ENCODE results near the gene GATA5. TPM values are rescaled to one million over a fixed set of nuclear protein-coding genes. Genes with fewer than 3 reads are reported as not detected.

Gene GATA5
- total and polyA plus RNA-seq, 8 donors = 3.1 to 16.4 (median 9.3) TPM; not detected in 1

- Histone ChIP-seq H3K27me3 (peaks cover 0 to 100% (median 45%) of the 10 kb centered on the region in 3 donors), H3K27ac (peak overlapping the region; percentile 18 to 67 (median 49)), H3K4me1 (peaks cover 43 to 84% (median 73%) of the 10 kb centered on the region in 4 donors), H3K9me3 (no peaks in the 10 kb centered on the region), H3K36me3 (no peaks in the 10 kb centered on the region), H3K4me3 (peak overlapping the region in 2 of 4 donors; percentile 6 to 13)
- DNase-seq = peak; percentile 69 to 81
- TF ChIP-seq POLR2A (IDR thresholded peaks at IDR 0.05) (no peak), EP300 (IDR thresholded peaks at IDR 0.05) (no peak), POLR2AphosphoS5 (IDR thresholded peaks at IDR 0.05) (peak in 2 of 3 donors; percentile 8 to 64)
- intact Hi-C loops (cut with DNase I; ENCODE audit: low total_unique reads) = no loop called here
- 16 to 36% (median 20%) methylated on average over 16 to 25 of the region's 25 CpGs for WGBS, 5 donors
Measured at GRCh38 chr20:62482146-62482809, 6.5 kb upstream of the GATA5 start.

- peaks cover 0 to 98% (median 45%) of the 10 kb centered on the region in 3 donors for H3K27me3 ChIP-seq
- H3K4me3 ChIP-seq = peak overlapping the region in 2 of 4 donors; percentile 6 to 13
- H3K4me1 ChIP-seq = peaks cover 39 to 81% (median 68%) of the 10 kb centered on the region in 4 donors
- peak overlapping the region; percentile 18 to 67 (median 49) for H3K27ac ChIP-seq
- H3K9me3 ChIP-seq = no peaks in the 10 kb centered on the region
- 22 to 32% (median 27%) methylated on average over 21 to 29 of the region's 29 CpGs for WGBS, 5 donors
- no peak for TF ChIP-seq CTCF (IDR thresholded peaks at IDR 0.05)
- no peak for TF ChIP-seq POLR2AphosphoS5 (IDR thresholded peaks at IDR 0.05)
- TF ChIP-seq POLR2A (IDR thresholded peaks at IDR 0.05) = no peak
- TF ChIP-seq EP300 (IDR thresholded peaks at IDR 0.05) = no peak
- intact Hi-C loops (cut with DNase I; ENCODE audit: low total_unique reads) = no loop called here
- DNase-seq = peak; percentile 71 to 76
- no peaks in the 10 kb centered on the region for H3K36me3 ChIP-seq
Measured at GRCh38 chr20:62481425-62482145, 5.8 kb upstream of the GATA5 start.

DNA sequence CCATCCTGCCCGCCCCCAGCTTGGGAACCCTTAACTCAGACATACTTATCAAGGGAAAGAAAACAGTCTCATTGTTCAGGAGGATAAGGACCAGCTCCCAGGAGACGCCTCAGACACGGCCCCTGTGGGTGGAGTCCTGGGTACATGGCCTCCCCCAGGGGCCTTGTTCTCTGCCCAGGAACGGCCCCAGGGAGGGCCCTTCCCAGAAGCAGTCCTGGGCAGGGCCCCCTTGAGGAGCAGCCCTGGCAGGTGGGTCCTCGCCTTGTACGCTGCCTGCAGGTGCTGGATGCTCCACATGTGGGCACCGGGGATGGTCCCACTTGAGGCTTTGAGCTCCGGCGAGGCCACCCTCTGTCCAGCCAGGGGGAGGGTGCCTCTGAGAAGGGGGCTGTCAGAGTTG is 4.5 kb upstream of the GATA5 start:
- peak in 1 of 2 donors; percentile 79 for DNase-seq
- H3K36me3 ChIP-seq = no peaks in the 10 kb centered on the region
- TF ChIP-seq CTCF (IDR thresholded peaks at IDR 0.05) (no peak), POLR2A (IDR thresholded peaks at IDR 0.05) (no peak), POLR2AphosphoS5 (IDR thresholded peaks at IDR 0.05) (peak in 1 of 3 donors; percentile 7), EP300 (IDR thresholded peaks at IDR 0.05) (no peak)
- 46 to 64% (median 47%) methylated on average over 6 to 9 of the region's 9 CpGs for WGBS, 5 donors
- intact Hi-C loops (cut with DNase I; ENCODE audit: low total_unique reads) = no loop called here
- H3K4me1 ChIP-seq = peaks cover 38 to 81% (median 67%) of the 10 kb centered on the region in 4 donors
- peak overlapping the region in 1 of 5 donors; percentile 67 for H3K27ac ChIP-seq
- H3K9me3 ChIP-seq = no peaks in the 10 kb centered on the region
- H3K27me3 ChIP-seq = peaks cover 5 to 98% (median 52%) of the 10 kb centered on the region in 3 donors
- H3K4me3 ChIP-seq = no peak overlapping the region

GRCh38 chr20:62479656-62480055 is 3.9 kb upstream of the GATA5 start:
- TF ChIP-seq POLR2AphosphoS5 (IDR thresholded peaks at IDR 0.05) (no peak), POLR2A (IDR thresholded peaks at IDR 0.05) (no peak), CTCF (IDR thresholded peaks at IDR 0.05) (no peak), EP300 (IDR thresholded peaks at IDR 0.05) (no peak)
- Histone ChIP-seq H3K36me3 (no peaks in the 10 kb centered on the region), H3K27me3 (peaks cover 12 to 98% (median 54%) of the 10 kb centered on the region in 3 donors), H3K9me3 (no peaks in the 10 kb centered on the region), H3K4me1 (peaks cover 31 to 81% (median 65%) of the 10 kb centered on the region in 4 donors), H3K27ac (peak overlapping the region in 1 of 5 donors; percentile 67), H3K4me3 (no peak overlapping the region)
- intact Hi-C loops (cut with DNase I; ENCODE audit: low total_unique reads) = no loop called here
- WGBS, 5 donors = 38 to 45% (median 40%) methylated on average over 5 of the region's 5 CpGs
- no peak for DNase-seq

Measured in stomach (tissue), 9 donors.